NCI-H1417 treated with DMSO at 0.1 percent for 48 hours (cell line): ENCODE results near the gene PHF21B.
"Not testable (repeated sequence)": the region's sequence is repeated elsewhere in the genome, so short reads cannot be mapped to it uniquely, and the experiment has no call there.

Experiments used
- DNase-seq: peaks from one replicate; lab custom pipeline; 2025; lab: John Stamatoyannopoulos, UW

PHF21B gene

GRCh38 chr22:45009606-45010531 lies at the start of gene PHF21B:
Gene PHF21B, minus strand, starts transcription at chr22:45010005. Its CDS starts 456 bp downstream, at chr22:45009549.
- no peak for DNase-seq

DNA sequence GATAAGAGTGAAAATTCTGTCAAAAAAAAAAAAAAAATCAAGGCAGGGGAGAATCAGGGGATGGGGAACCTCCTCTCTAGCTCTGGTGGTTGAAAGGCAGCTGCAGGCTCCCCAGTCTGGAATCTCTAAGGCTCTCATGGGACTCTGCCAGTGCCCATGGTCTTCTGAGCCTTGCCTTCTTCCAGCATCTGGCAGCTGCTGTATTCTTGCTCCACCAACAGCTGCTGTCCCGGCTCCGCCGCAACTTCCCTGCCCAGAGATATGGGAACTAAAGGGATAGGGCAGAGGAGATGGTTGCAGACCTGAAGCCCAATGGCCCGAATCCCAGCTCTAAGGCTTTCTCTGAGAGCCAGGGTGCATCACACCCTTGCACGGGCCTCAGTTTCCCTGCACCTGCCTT lies 49.5 kb upstream of the PHF21B start:
- no peak for DNase-seq

DNA sequence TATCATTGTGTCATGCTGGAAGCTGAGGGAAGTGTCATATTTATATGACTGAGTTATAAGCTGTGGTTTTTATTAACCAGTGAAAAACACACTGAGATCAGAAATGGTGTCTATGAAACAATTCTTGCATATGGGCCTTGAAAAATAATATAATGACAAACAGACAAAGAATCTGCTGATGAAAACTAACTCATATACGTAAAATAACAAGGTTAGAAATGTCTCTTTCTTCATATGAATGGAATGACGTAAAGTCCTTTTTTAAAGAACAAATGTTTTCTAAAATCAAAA lies 48.8 kb upstream of the PHF21B start:
- no peak for DNase-seq

DNA sequence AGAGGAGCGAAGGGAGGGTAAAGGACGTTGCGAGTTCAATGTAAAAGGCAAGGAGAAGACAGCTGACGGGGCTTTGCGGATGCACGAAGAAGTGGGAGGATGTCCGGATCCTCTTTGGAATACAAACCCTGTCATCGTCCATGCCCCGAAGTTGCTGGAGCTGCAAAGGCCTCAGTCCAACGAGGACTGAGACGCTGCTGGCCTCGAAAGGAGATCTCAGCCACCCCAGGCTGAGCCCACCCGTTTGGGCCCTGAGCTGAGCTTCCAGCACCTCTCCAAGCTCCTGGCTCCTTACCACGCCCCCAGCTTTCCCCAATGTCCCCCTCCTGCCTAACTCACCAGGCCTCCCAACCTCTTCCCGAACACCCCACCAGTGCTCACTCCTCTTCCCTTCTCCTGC lies 46.1 kb upstream of the PHF21B start:
- DNase-seq, result no peak

GRCh38 chr22:45053571-45053970 lies 43.8 kb upstream of the PHF21B start:
- no peak for DNase-seq

GRCh38 chr22:45053094-45053493 lies 43.3 kb upstream of the PHF21B start:
- no peak for DNase-seq

GRCh38 chr22:45052665-45053064 lies 42.9 kb upstream of the PHF21B start:
- DNase-seq, result not testable (repeated sequence)

DNA sequence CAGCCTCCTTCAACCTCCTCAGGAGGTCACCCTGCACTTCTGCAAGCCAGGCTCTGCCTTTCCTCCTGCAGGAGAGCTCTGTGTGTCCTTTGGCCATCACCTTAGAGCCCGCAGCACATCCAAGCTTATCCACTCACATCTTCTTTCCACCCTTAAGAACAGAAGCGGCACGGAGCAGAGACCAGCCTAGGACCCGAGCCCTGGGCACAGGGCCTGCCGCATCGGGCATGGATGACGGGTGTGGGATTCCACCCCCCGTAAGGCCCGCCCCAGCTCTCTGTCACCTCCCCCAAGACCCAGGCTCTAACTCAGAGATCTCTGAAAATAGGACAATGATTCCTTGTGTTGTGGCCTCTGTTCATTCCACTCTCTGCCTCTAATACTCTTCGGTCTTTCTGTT lies 42.1 kb upstream of the PHF21B start:
- no peak for DNase-seq

GRCh38 chr22:45051419-45051818 lies 41.6 kb upstream of the PHF21B start:
- no peak for DNase-seq

- DNase-seq, result no peak
Observed at GRCh38 chr22:45047260-45047659, 37.5 kb upstream of the PHF21B start.

DNA sequence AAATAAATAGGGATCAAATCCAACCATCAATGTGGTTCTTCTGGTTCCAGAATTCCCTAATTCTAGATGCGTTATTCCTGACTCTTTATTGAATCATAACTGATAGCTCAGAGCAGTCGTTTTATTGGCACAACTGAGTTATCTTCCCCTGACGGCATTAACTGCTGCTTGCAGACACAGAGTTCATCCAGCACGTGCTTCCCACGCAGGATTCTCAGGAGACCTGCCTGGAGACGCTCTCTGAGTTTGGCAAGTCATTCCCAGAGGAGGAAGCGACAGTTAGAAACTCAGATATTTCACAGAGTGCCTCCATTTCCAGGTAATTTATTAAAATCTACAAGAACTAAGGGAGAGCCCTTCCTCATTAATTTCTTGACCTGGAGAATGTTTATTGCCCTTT lies 35.4 kb upstream of the PHF21B start:
- no peak for DNase-seq

DNA sequence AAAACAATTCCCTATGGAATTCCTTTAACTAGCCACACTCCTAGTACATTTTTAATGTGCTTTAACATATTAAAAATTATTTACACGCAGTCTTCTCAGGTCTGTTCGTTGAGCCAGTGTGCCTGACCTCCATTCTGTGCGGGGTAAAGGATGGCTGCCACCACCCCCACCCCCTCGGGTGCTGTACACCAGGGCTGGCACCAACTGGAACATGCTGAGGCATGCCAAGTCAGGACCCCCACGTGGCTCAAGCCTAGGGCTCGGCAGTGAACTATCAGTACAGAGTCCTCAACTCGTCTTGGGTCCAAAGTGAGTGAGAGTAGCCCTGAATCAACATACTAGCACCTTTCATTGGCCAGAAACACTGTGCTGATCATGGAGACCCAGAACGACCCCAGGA lies 32.5 kb upstream of the PHF21B start:
- DNase-seq, result no peak

DNA sequence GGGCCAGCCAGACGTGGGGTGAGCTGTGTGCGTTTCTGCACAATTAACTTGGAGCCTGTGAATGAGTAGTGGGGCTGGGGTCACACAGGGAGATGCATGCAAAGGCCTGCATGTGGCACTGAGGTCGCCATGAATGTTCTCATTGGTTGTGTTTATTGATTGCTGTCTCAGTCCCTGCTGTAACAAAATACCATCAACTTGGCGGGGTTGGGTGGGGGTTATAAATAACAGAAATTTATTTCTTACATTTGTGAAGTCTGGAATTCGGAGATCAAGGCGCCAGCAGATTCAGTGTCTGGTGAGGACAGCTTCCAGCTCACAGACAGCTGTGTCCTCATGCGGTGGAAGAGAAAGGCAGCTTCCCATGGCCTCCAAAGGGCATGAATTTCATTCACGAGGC lies 29.3 kb upstream of the PHF21B start:
- no peak for DNase-seq

- DNase-seq, result no peak
Observed at GRCh38 chr22:45036154-45036553, 26.3 kb upstream of the PHF21B start.

DNA sequence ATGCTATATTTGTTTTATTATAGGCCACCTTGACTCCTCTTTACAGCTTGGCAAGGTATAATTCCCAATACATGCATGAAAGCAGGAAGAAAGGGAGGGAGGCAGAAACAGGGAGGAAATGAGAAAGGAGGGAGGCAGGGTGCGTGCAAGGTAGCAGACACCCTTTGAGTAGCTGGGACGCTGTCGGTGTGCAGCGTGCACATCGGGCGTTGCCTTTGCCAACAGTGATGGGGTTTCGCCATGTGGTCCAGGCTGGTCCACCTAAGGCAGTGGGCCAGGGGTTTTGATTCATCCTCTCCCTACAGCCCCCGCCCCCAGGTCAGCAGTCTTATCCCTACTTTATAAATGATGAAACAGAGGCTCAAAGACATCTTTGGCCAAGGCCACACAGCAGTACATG lies 25.0 kb upstream of the PHF21B start:
- DNase-seq, result no peak

- no peak for DNase-seq
Observed at GRCh38 chr22:45034156-45034555, 24.4 kb upstream of the PHF21B start.

DNA sequence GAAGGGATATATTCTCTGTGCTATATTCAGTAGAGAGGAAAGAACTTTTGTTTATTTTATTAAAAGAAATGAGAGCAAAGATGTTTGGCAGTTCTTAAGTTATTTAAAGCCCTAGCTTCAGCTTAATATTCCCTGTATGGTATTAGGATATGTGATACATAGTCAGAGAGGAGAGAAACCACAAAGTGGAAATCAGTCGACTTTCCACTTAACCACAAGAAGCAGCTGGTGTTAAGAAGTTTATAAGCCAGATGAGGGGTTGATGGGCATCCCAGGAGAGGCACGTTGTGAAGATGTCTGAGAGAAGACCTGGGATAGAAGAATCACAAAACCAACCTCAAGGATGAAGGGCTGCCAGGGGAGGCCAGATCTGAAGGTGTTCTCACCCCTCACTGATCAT lies 23.3 kb upstream of the PHF21B start:
- no peak for DNase-seq

- no peak for DNase-seq
Observed at GRCh38 chr22:45031629-45032403, 22.0 kb upstream of the PHF21B start.

DNA sequence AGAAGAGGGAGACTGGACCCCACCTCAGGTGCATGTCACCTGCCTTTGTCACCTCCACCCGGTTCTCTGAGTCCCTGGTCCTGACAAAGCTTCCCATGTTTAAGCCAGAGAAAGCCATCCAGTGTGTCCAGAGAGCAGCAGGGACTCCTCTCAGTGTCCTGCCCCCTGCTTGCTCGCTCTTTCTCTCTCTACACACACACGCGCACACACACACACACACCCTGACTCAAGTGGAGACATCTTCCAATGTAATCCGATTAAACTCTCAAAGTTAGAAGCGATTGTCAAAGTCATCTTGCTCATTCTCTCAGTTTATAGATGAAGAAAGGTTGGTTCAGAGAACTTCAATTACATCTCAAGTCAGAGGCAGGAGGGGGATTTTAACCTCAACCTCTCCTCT lies 19.7 kb upstream of the PHF21B start:
- no peak for DNase-seq

DNA sequence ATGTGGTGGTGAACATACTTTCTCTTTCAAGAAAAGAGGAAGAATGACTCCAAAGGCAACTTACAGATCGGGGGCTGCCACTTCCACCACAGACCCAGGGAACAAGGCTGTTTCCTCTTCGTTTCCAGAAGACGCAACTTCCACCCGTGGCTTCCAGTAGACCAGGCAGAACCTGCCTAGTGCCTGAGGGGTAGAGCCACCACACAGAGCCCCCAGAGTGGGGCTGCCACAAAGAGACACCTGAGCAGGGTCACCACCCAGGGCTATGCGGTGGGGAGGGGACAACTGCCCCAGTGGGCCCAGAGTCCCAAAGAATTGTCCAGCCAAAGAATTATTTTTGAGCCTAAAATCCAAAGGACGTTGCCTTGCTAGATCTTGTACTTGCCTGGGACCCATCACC lies 16.7 kb upstream of the PHF21B start:
- DNase-seq, result no peak

- no peak for DNase-seq
Observed at GRCh38 chr22:45023431-45023830, 13.6 kb upstream of the PHF21B start.

GRCh38 chr22:45019861-45020655 lies 10.3 kb upstream of the PHF21B start:
- DNase-seq, result no peak

- DNase-seq, result no peak
Observed at GRCh38 chr22:45014654-45015053, 4.8 kb upstream of the PHF21B start.
